GM23248 (cell line): ENCODE data around the gene C3orf18. TPM values are rescaled to one million over a fixed set of nuclear protein-coding genes. Genes with fewer than 3 reads are reported as not detected.

Source experiments
- DNase-seq: peaks from one replicate; pipeline ENCODE4 v3.0.0-alpha.2; 2015
- H2AFZ ChIP-seq: fragments of 200-600 bp; sonication (generic); 2 replicates; pipeline ENCODE4 v1.6.1; 2016; ENCODE audit warnings: antibody characterized with exemption
- H3F3A ChIP-seq: fragments of 200-600 bp; sonication (generic); 2 replicates; pipeline ENCODE4 v1.6.1; 2016; ENCODE audit warnings: mild to moderate bottlenecking, antibody characterized with exemption, mixed run types; ENCODE audit not compliant: insufficient read depth
- H3K27ac ChIP-seq: fragments of 200-600 bp; sonication (generic); 2 replicates; pipeline ENCODE4 v1.5.1; 2016; ENCODE audit warnings: mild to moderate bottlenecking
- H3K27me3 ChIP-seq: fragments of 200-600 bp; sonication (generic); replicated peaks from 2 replicates; pipeline ENCODE4 v1.6.1; 2016; ENCODE audit warnings: mild to moderate bottlenecking; ENCODE audit not compliant: insufficient read depth
- H3K36me3 ChIP-seq: fragments of 200-600 bp; sonication (generic); 2 replicates; pipeline ENCODE4 v1.6.1; 2016; ENCODE audit warnings: low read depth, mild to moderate bottlenecking
- H3K4me1 ChIP-seq: fragments of 200-600 bp; sonication (generic); 2 replicates; pipeline ENCODE4 v1.6.1; 2016; ENCODE audit warnings: mild to moderate bottlenecking; ENCODE audit not compliant: insufficient read depth
- H3K4me2 ChIP-seq: fragments of 200-600 bp; sonication (generic); one replicate; pipeline ENCODE4 v1.6.1; 2016; ENCODE audit warnings: mild to moderate bottlenecking; ENCODE audit not compliant: unreplicated experiment
- H3K4me3 ChIP-seq: fragments of 200-600 bp; sonication (generic); 2 replicates; pipeline ENCODE4 v1.5.1; 2016; ENCODE audit warnings: mild to moderate bottlenecking
- H3K79me2 ChIP-seq: fragments of 200-600 bp; sonication (generic); 2 replicates; pipeline ENCODE4 v1.6.1; 2016; ENCODE audit warnings: mild to moderate bottlenecking; ENCODE audit not compliant: insufficient read depth
- H3K9ac ChIP-seq: fragments of 200-600 bp; sonication (generic); 2 replicates; pipeline ENCODE4 v1.6.1; 2016; ENCODE audit warnings: mild to moderate bottlenecking
- H3K9me2 ChIP-seq: fragments of 200-600 bp; sonication (generic); 2 replicates; pipeline ENCODE4 v1.6.1; 2016; ENCODE audit warnings: mixed run types, mild to moderate bottlenecking, moderate library complexity; ENCODE audit not compliant: insufficient read depth
- H3K9me3 ChIP-seq: fragments of 200-600 bp; sonication (generic); one replicate; pipeline ENCODE4 v1.6.1; 2017; ENCODE audit warnings: low read depth
- H4K20me1 ChIP-seq: fragments of 200-600 bp; sonication (generic); 2 replicates; pipeline ENCODE4 v1.6.0; 2016; ENCODE audit not compliant: insufficient read depth
- EZH2 ChIP-seq: fragments of 200-600 bp; sonication (generic); IDR thresholded peaks from 2 replicates; pipeline ENCODE4 v1.6.1; 2018; ENCODE audit warnings: antibody characterized with exemption, mild to moderate bottlenecking; ENCODE audit not compliant: insufficient read depth, poor library complexity, severe bottlenecking
- EZH2phosphoT487 ChIP-seq: fragments of 200-600 bp; sonication (generic); IDR thresholded peaks from 2 replicates; pipeline ENCODE4 v1.6.1; 2018; ENCODE audit warnings: antibody characterized with exemption, moderate library complexity, mild to moderate bottlenecking, low read depth; ENCODE audit not compliant: insufficient read depth
- WGBS, 2 experiments: methylation state at CpG; one replicate each; pipeline ENCODE4 v1.1.6; 2015 to 2017; ENCODE audit warnings: low lambda C conversion rate in 2 of 2, low coverage in 1 of 2; ENCODE audit errors: missing lambda C conversion rate in 2 of 2; 5-methylcytosine and 5-hydroxymethylcytosine counted together
- in situ Hi-C: fragments of 300-500 bp; cut with MboI; formaldehyde crosslinking; loops from 2 replicates; pipeline ENCODE4 v1.15.0; 2020
- polyA plus RNA-seq: library from polyadenylated mRNA; unstranded; fragments of >200 nt; fragmentation: Nextera tagmentation; extraction: Ambion mirVana; gene quantifications from 2 replicates; pipeline ENCODE4 v1.2.1, GENCODE V29; 2016
- total RNA-seq: library from RNA; depleted of rRNA; stranded (reverse); fragments of >200 nt; shearing (Covaris generic); gene quantifications from 2 replicates; pipeline ENCODE4 v1.2.3, GENCODE V29; 2014

C3orf18 gene
- total and polyA plus RNA-seq, 2 experiments from 2014 or later, result 17.3 to 17.4 TPM

- Histone ChIP-seq H3K27ac (no peak overlapping the region), H3K36me3 (no peaks in the 10 kb centered on the region), H3K9me3 (no peaks in the 10 kb centered on the region), H4K20me1 (no peaks in the 10 kb centered on the region), H3K27me3 (no peaks in the 10 kb centered on the region), H3K4me1 (peaks cover 28% of the 10 kb centered on the region), H3F3A (no peaks in the 10 kb centered on the region), H2AFZ (no peak overlapping the region), H3K9me2 (no peaks in the 10 kb centered on the region), H3K79me2 (no peaks in the 10 kb centered on the region), H3K4me3 (no peak overlapping the region), H3K4me2 (no peak overlapping the region), H3K9ac (no peak overlapping the region)
- no peak for TF ChIP-seq EZH2
- TF ChIP-seq EZH2phosphoT487, result no peak
- 38 to 45% methylated on average over 17 of the region's 17 CpGs for WGBS, 2 experiments
- in situ Hi-C loops, result no loop called here
- peak; percentile 29 for DNase-seq
These were observed 20.5 kb upstream of the C3orf18 start for GRCh38 chr3:50587806-50588758.

DNA sequence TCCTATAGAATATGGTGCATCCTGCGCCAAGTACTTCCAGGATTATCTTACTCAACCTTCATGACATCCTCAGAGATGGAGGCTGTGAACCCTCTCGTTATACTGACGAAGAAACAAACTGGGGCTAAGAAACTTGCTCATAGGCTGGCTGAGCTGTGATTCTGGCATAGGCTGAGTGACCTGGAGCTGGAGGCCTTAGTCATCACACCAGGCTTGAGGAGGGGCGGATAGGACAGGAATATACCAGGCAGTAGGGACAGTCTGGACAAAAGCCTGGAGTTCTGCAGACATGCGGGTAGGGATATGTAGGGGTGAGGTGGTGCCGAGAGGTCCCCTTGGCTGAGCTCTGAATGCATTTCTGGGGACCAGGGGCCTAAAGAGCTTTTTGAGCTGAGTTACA lies 19.8 kb upstream of the C3orf18 start:
- 52 to 59% methylated on average over 6 of the region's 6 CpGs for WGBS, 2 experiments
- no peak overlapping the region for H3K27ac ChIP-seq

GRCh38 chr3:50586763-50587070 lies 19.2 kb upstream of the C3orf18 start:
- Histone ChIP-seq H2AFZ (no peak overlapping the region), H3F3A (no peaks in the 10 kb centered on the region), H3K79me2 (no peaks in the 10 kb centered on the region), H4K20me1 (no peaks in the 10 kb centered on the region), H3K36me3 (no peaks in the 10 kb centered on the region), H3K4me2 (no peak overlapping the region), H3K4me1 (peaks cover 28% of the 10 kb centered on the region), H3K4me3 (no peak overlapping the region), H3K9ac (no peak overlapping the region), H3K27ac (no peak overlapping the region), H3K9me3 (no peaks in the 10 kb centered on the region), H3K9me2 (no peaks in the 10 kb centered on the region), H3K27me3 (no peaks in the 10 kb centered on the region)
- TF ChIP-seq EZH2, result no peak
- no peak for TF ChIP-seq EZH2phosphoT487
- DNase-seq, result no peak
- in situ Hi-C loops, result no loop called here
- 64 to 75% methylated on average over 3 of the region's 3 CpGs for WGBS, 2 experiments

More for the DNA sequence above, 19.8 kb upstream of the C3orf18 start:
- Histone ChIP-seq H3K9me3 (no peaks in the 10 kb centered on the region), H4K20me1 (no peaks in the 10 kb centered on the region), H3K9ac (no peak overlapping the region), H3K4me1 (peaks cover 28% of the 10 kb centered on the region), H3F3A (no peaks in the 10 kb centered on the region), H3K36me3 (no peaks in the 10 kb centered on the region), H3K4me3 (no peak overlapping the region), H3K79me2 (no peaks in the 10 kb centered on the region), H3K27me3 (no peaks in the 10 kb centered on the region), H3K4me2 (no peak overlapping the region), H3K9me2 (no peaks in the 10 kb centered on the region), H2AFZ (no peak overlapping the region)
- peak; percentile 80 for DNase-seq
- in situ Hi-C loops, result no loop called here
- TF ChIP-seq EZH2 (no peak), EZH2phosphoT487 (no peak)

GRCh38 chr3:50585919-50586762 lies 18.6 kb upstream of the C3orf18 start:
- H2AFZ ChIP-seq, result no peak overlapping the region
- H3K27ac ChIP-seq, result no peak overlapping the region
- H3K9me2 ChIP-seq, result no peaks in the 10 kb centered on the region
- no peak overlapping the region for H3K4me3 ChIP-seq
- no peaks in the 10 kb centered on the region for H3K9me3 ChIP-seq
- no peak overlapping the region for H3K9ac ChIP-seq
- H3K27me3 ChIP-seq, result no peaks in the 10 kb centered on the region
- no peak overlapping the region for H3K4me2 ChIP-seq
- WGBS, 2 experiments, result 89% methylated on average over 6 of the region's 6 CpGs
- no peak for DNase-seq
- no peaks in the 10 kb centered on the region for H3F3A ChIP-seq
- TF ChIP-seq EZH2, result no peak
- in situ Hi-C loops, result no loop called here
- no peaks in the 10 kb centered on the region for H4K20me1 ChIP-seq
- peaks cover 27% of the 10 kb centered on the region for H3K4me1 ChIP-seq
- H3K79me2 ChIP-seq, result no peaks in the 10 kb centered on the region
- H3K36me3 ChIP-seq, result no peaks in the 10 kb centered on the region
